ENCODE measurements around the gene C1QL2. TPM values are rescaled to one million over a fixed set of nuclear protein-coding genes. Genes with fewer than 3 reads are reported as not detected.

Gene C1QL2
- not detected for polyA plus RNA-seq

GRCh38 chr2:119158563-119159347 is at the start of gene C1QL2:
Gene C1QL2, minus strand, starts transcription at chr2:119158751. Its CDS starts 482 bp downstream, at chr2:119158269.
- Histone ChIP-seq H3K27me3 (ENCODE audit: control insufficient read depth in 1 of 2, insufficient read depth in 2 of 2, low read length in 2 of 2) (peaks cover 9 to 25% of the 10 kb centered on the region in 2 donors), H3K36me3 (ENCODE audit: control insufficient read depth in 2 of 2, insufficient read depth in 2 of 2, low read length in 1 of 2) (no peaks in the 10 kb centered on the region), H3K9me3 (ENCODE audit: control insufficient read depth in 2 of 2, insufficient read depth in 1 of 2, low read depth in 1 of 2, low read length in 1 of 2) (no peaks in the 10 kb centered on the region), H3K4me3 (ENCODE audit: low read depth in 1 of 2, low read length in 2 of 2) (no peak within 1 kb of the TSS), H3K27ac (ENCODE audit: low read depth in 2 of 2, low read length in 1 of 2) (no peak within 1 kb of the TSS), H3K4me1 (ENCODE audit: control insufficient read depth in 2 of 2, insufficient read depth in 2 of 2, low read length in 1 of 2) (peaks cover 6 to 9% of the 10 kb centered on the region in 2 donors)
- WGBS, 2 donors: 4% methylated on average over 69 to 71 of the region's 71 CpGs

GRCh38 chr2:119207447-119207846 is 48.9 kb upstream of the C1QL2 start:
- 64 to 67% methylated on average over 2 of the region's 2 CpGs for WGBS, 2 donors
- H3K27me3 ChIP-seq (ENCODE audit: control insufficient read depth in 1 of 2, insufficient read depth in 2 of 2, low read length in 2 of 2): no peaks in the 10 kb centered on the region
- no peaks in the 10 kb centered on the region for H3K36me3 ChIP-seq (ENCODE audit: control insufficient read depth in 2 of 2, insufficient read depth in 2 of 2, low read length in 1 of 2)
- no peaks in the 10 kb centered on the region for H3K9me3 ChIP-seq (ENCODE audit: control insufficient read depth in 2 of 2, insufficient read depth in 1 of 2, low read depth in 1 of 2, low read length in 1 of 2)
- H3K4me1 ChIP-seq (ENCODE audit: control insufficient read depth in 2 of 2, insufficient read depth in 2 of 2, low read length in 1 of 2): peaks cover 3 to 12% of the 10 kb centered on the region in 2 donors
- no peak overlapping the region for H3K27ac ChIP-seq (ENCODE audit: low read depth in 2 of 2, low read length in 1 of 2)
- no peak overlapping the region for H3K4me3 ChIP-seq (ENCODE audit: low read depth in 1 of 2, low read length in 2 of 2)

- Histone ChIP-seq H3K4me1 (ENCODE audit: control insufficient read depth in 2 of 2, insufficient read depth in 2 of 2, low read length in 1 of 2) (peaks cover 3 to 12% of the 10 kb centered on the region in 2 donors), H3K36me3 (ENCODE audit: control insufficient read depth in 2 of 2, insufficient read depth in 2 of 2, low read length in 1 of 2) (no peaks in the 10 kb centered on the region), H3K9me3 (ENCODE audit: control insufficient read depth in 2 of 2, insufficient read depth in 1 of 2, low read depth in 1 of 2, low read length in 1 of 2) (no peaks in the 10 kb centered on the region), H3K27ac (ENCODE audit: low read depth in 2 of 2, low read length in 1 of 2) (no peak overlapping the region), H3K27me3 (ENCODE audit: control insufficient read depth in 1 of 2, insufficient read depth in 2 of 2, low read length in 2 of 2) (no peaks in the 10 kb centered on the region), H3K4me3 (ENCODE audit: low read depth in 1 of 2, low read length in 2 of 2) (no peak overlapping the region)
- WGBS, 2 donors: 86% methylated on average over 2 of the region's 2 CpGs
These were observed 47.6 kb upstream of the C1QL2 start for GRCh38 chr2:119206201-119206600.

- Histone ChIP-seq H3K9me3 (ENCODE audit: control insufficient read depth in 2 of 2, insufficient read depth in 1 of 2, low read depth in 1 of 2, low read length in 1 of 2) (no peaks in the 10 kb centered on the region), H3K4me1 (ENCODE audit: control insufficient read depth in 2 of 2, insufficient read depth in 2 of 2, low read length in 1 of 2) (peaks cover 3 to 12% of the 10 kb centered on the region in 2 donors), H3K4me3 (ENCODE audit: low read depth in 1 of 2, low read length in 2 of 2) (no peak overlapping the region), H3K36me3 (ENCODE audit: control insufficient read depth in 2 of 2, insufficient read depth in 2 of 2, low read length in 1 of 2) (no peaks in the 10 kb centered on the region), H3K27ac (ENCODE audit: low read depth in 2 of 2, low read length in 1 of 2) (no peak overlapping the region), H3K27me3 (ENCODE audit: control insufficient read depth in 1 of 2, insufficient read depth in 2 of 2, low read length in 2 of 2) (no peaks in the 10 kb centered on the region)
- WGBS, 2 donors: 50 to 64% methylated on average over 13 of the region's 13 CpGs
These were observed 46.6 kb upstream of the C1QL2 start for GRCh38 chr2:119205001-119205706.

GRCh38 chr2:119204525-119204924 is 46.0 kb upstream of the C1QL2 start:
- Histone ChIP-seq H3K27ac (ENCODE audit: low read depth in 2 of 2, low read length in 1 of 2) (no peak overlapping the region), H3K36me3 (ENCODE audit: control insufficient read depth in 2 of 2, insufficient read depth in 2 of 2, low read length in 1 of 2) (no peaks in the 10 kb centered on the region), H3K4me1 (ENCODE audit: control insufficient read depth in 2 of 2, insufficient read depth in 2 of 2, low read length in 1 of 2) (peaks cover 3 to 12% of the 10 kb centered on the region in 2 donors), H3K4me3 (ENCODE audit: low read depth in 1 of 2, low read length in 2 of 2) (no peak overlapping the region), H3K9me3 (ENCODE audit: control insufficient read depth in 2 of 2, insufficient read depth in 1 of 2, low read depth in 1 of 2, low read length in 1 of 2) (no peaks in the 10 kb centered on the region), H3K27me3 (ENCODE audit: control insufficient read depth in 1 of 2, insufficient read depth in 2 of 2, low read length in 2 of 2) (no peaks in the 10 kb centered on the region)
- WGBS, 2 donors: 79 to 85% methylated on average over 6 of the region's 6 CpGs

- whole genome bisulfite sequencing, 2 donors: 77 to 88% methylated on average over 1 of the region's 1 CpG
- Histone ChIP-seq H3K9me3 (ENCODE audit: control insufficient read depth in 2 of 2, insufficient read depth in 1 of 2, low read depth in 1 of 2, low read length in 1 of 2) (no peaks in the 10 kb centered on the region), H3K27ac (ENCODE audit: low read depth in 2 of 2, low read length in 1 of 2) (no peak overlapping the region), H3K27me3 (ENCODE audit: control insufficient read depth in 1 of 2, insufficient read depth in 2 of 2, low read length in 2 of 2) (no peaks in the 10 kb centered on the region), H3K4me1 (ENCODE audit: control insufficient read depth in 2 of 2, insufficient read depth in 2 of 2, low read length in 1 of 2) (peaks cover 3 to 12% of the 10 kb centered on the region in 2 donors), H3K4me3 (ENCODE audit: low read depth in 1 of 2, low read length in 2 of 2) (no peak overlapping the region), H3K36me3 (ENCODE audit: control insufficient read depth in 2 of 2, insufficient read depth in 2 of 2, low read length in 1 of 2) (no peaks in the 10 kb centered on the region)
These were observed 44.2 kb upstream of the C1QL2 start for GRCh38 chr2:119202610-119203310.

GRCh38 chr2:119201815-119202214 is 43.3 kb upstream of the C1QL2 start:
- Histone ChIP-seq H3K4me3 (ENCODE audit: low read depth in 1 of 2, low read length in 2 of 2) (no peak overlapping the region), H3K27ac (ENCODE audit: low read depth in 2 of 2, low read length in 1 of 2) (no peak overlapping the region), H3K36me3 (ENCODE audit: control insufficient read depth in 2 of 2, insufficient read depth in 2 of 2, low read length in 1 of 2) (no peaks in the 10 kb centered on the region), H3K27me3 (ENCODE audit: control insufficient read depth in 1 of 2, insufficient read depth in 2 of 2, low read length in 2 of 2) (no peaks in the 10 kb centered on the region), H3K9me3 (ENCODE audit: control insufficient read depth in 2 of 2, insufficient read depth in 1 of 2, low read depth in 1 of 2, low read length in 1 of 2) (no peaks in the 10 kb centered on the region), H3K4me1 (ENCODE audit: control insufficient read depth in 2 of 2, insufficient read depth in 2 of 2, low read length in 1 of 2) (peaks cover 3 to 12% of the 10 kb centered on the region in 2 donors)
- WGBS, 2 donors: 56 to 63% methylated on average over 5 of the region's 5 CpGs

- no peak overlapping the region for H3K4me3 ChIP-seq (ENCODE audit: low read depth in 1 of 2, low read length in 2 of 2)
- 53 to 77% methylated on average over 7 of the region's 7 CpGs for WGBS, 2 donors
- H3K9me3 ChIP-seq (ENCODE audit: control insufficient read depth in 2 of 2, insufficient read depth in 1 of 2, low read depth in 1 of 2, low read length in 1 of 2): no peaks in the 10 kb centered on the region
- H3K27me3 ChIP-seq (ENCODE audit: control insufficient read depth in 1 of 2, insufficient read depth in 2 of 2, low read length in 2 of 2): no peaks in the 10 kb centered on the region
- no peaks in the 10 kb centered on the region for H3K4me1 ChIP-seq (ENCODE audit: control insufficient read depth in 2 of 2, insufficient read depth in 2 of 2, low read length in 1 of 2)
- H3K27ac ChIP-seq (ENCODE audit: low read depth in 2 of 2, low read length in 1 of 2): no peak overlapping the region
- H3K36me3 ChIP-seq (ENCODE audit: control insufficient read depth in 2 of 2, insufficient read depth in 2 of 2, low read length in 1 of 2): no peaks in the 10 kb centered on the region
These were observed 39.8 kb upstream of the C1QL2 start for GRCh38 chr2:119198240-119198840.

GRCh38 chr2:119197529-119198239 is 39.1 kb upstream of the C1QL2 start:
- no peak overlapping the region for H3K27ac ChIP-seq (ENCODE audit: low read depth in 2 of 2, low read length in 1 of 2)
- no peaks in the 10 kb centered on the region for H3K36me3 ChIP-seq (ENCODE audit: control insufficient read depth in 2 of 2, insufficient read depth in 2 of 2, low read length in 1 of 2)
- no peaks in the 10 kb centered on the region for H3K27me3 ChIP-seq (ENCODE audit: control insufficient read depth in 1 of 2, insufficient read depth in 2 of 2, low read length in 2 of 2)
- no peak overlapping the region for H3K4me3 ChIP-seq (ENCODE audit: low read depth in 1 of 2, low read length in 2 of 2)
- 68% methylated on average over 10 of the region's 10 CpGs for WGBS, 2 donors
- H3K4me1 ChIP-seq (ENCODE audit: control insufficient read depth in 2 of 2, insufficient read depth in 2 of 2, low read length in 1 of 2): no peaks in the 10 kb centered on the region
- H3K9me3 ChIP-seq (ENCODE audit: control insufficient read depth in 2 of 2, insufficient read depth in 1 of 2, low read depth in 1 of 2, low read length in 1 of 2): no peaks in the 10 kb centered on the region
